AG04450 (cell line): ENCODE results near the gene GDPD2. TPM values are rescaled to one million over a fixed set of nuclear protein-coding genes. Genes with fewer than 3 reads are reported as not detected.

Source experiments
- CTCF ChIA-PET: fragments of 300-600, 350-600 bp; formaldehyde crosslinking; extraction: SDS; loops from one replicate; lab custom pipeline; 2022; ENCODE audit warnings: antibody characterized with exemption, inconsistent platforms; lab: Charles Lee
- POLR2A ChIA-PET: fragments of 350-600 bp; formaldehyde crosslinking; extraction: SDS; loops from one replicate; lab custom pipeline; 2021; ENCODE audit warnings: antibody characterized with exemption, inconsistent platforms; lab: Yijun Ruan, JAX
- DNase-seq: peaks from one replicate; pipeline ENCODE4 v3.0.0-alpha.2; 2011; ENCODE audit warnings: low read depth, low spot score
- H3K27ac ChIP-seq: one replicate; pipeline ENCODE4 v1.5.1; 2012; ENCODE audit warnings: low read depth, low read length, control low read depth
- H3K27me3 ChIP-seq: one replicate; pipeline ENCODE4 v1.6.0; 2012; ENCODE audit warnings: low read length; ENCODE audit not compliant: control insufficient read depth, insufficient read depth
- H3K4me3 ChIP-seq: 2 replicates; pipeline ENCODE4 v1.5.1; 2011; ENCODE audit warnings: mild to moderate bottlenecking, low read depth, low read length, control low read depth
- H3K9me3 ChIP-seq: 2 replicates; pipeline ENCODE4 v1.5.1; 2012; ENCODE audit warnings: low read length; ENCODE audit not compliant: control insufficient read depth, insufficient read depth
- CTCF ChIP-seq: IDR thresholded peaks from 2 replicates; pipeline ENCODE4 v1.5.1; 2011; ENCODE audit warnings: low read depth, low read length, control low read depth, inconsistent platforms
- polyA plus RNA-seq: library from polyadenylated mRNA; depleted of rRNA; stranded (reverse); fragments of >200 nt; gene quantifications from 2 replicates; pipeline ENCODE4 v1.2.3, GENCODE V29; 2011

Gene GDPD2
- polyA plus RNA-seq, 1 experiment, result not detected

- H3K27ac ChIP-seq, result no peak within 1 kb of the TSS
- CTCF ChIA-PET, result interaction anchor here (0.6 to 1.4 kb wide), 6 partner anchors 7 to 311 kb away, joined by 3 to 6 read pairs (median 3); partner anchors contain the start of gene IGBP1
- POLR2A ChIA-PET, result no interaction called here
- peak within 1 kb of the TSS; percentile 37 for H3K4me3 ChIP-seq
- H3K9me3 ChIP-seq, result no peaks in the 10 kb centered on the region
- no peak for DNase-seq
- TF ChIP-seq CTCF, result no peak
- peaks cover 10% of the 10 kb centered on the region for H3K27me3 ChIP-seq
These were observed 21.3 kb downstream of the GDPD2 start, which contains the start of gene DLG3 for GRCh38 chrX:70444326-70444945. TSS of gene DLG3 (plus strand) at chrX:70444835. CDS start at chrX:70445202, 367 bp downstream.

GRCh38 chrX:70444946-70445656, 22.0 kb downstream of the GDPD2 start:
- DNase-seq, result no peak
- Histone ChIP-seq H3K4me3 (peak overlapping the region; percentile 37), H3K9me3 (no peaks in the 10 kb centered on the region), H3K27me3 (peaks cover 10% of the 10 kb centered on the region), H3K27ac (no peak overlapping the region)
- no peak for TF ChIP-seq CTCF
- POLR2A ChIA-PET, result no interaction called here
- CTCF ChIA-PET, result interaction anchor here (0.6 to 1.3 kb wide), 2 partner anchors 9 to 189 kb away, joined by 3 to 4 read pairs; no protein-coding TSS in a partner anchor

- CTCF ChIA-PET, result no interaction called here
- TF ChIP-seq CTCF, result no peak
- no peak for DNase-seq
These were observed 22.8 kb downstream of the GDPD2 start for GRCh38 chrX:70445951-70446350.

GRCh38 chrX:70446380-70447350, 23.6 kb downstream of the GDPD2 start:
- no peak overlapping the region for H3K4me3 ChIP-seq
- CTCF ChIA-PET, result no interaction called here
- H3K27me3 ChIP-seq, result peaks cover 8% of the 10 kb centered on the region
- no peak overlapping the region for H3K27ac ChIP-seq
- TF ChIP-seq CTCF, result no peak
- no peaks in the 10 kb centered on the region for H3K9me3 ChIP-seq
- DNase-seq, result no peak
- POLR2A ChIA-PET, result no interaction called here

More at GRCh38 chrX:70445951-70446350, 22.8 kb downstream of the GDPD2 start:
- H3K27ac ChIP-seq, result no peak overlapping the region
- H3K4me3 ChIP-seq, result no peak overlapping the region
- H3K27me3 ChIP-seq, result peaks cover 10% of the 10 kb centered on the region
- H3K9me3 ChIP-seq, result no peaks in the 10 kb centered on the region
- POLR2A ChIA-PET, result no interaction called here
